Nephron progenitor cell (in vitro differentiated cells): ENCODE results near the gene SLC29A3.

Experiments used
- DNase-seq: peaks from one replicate; pipeline ENCODE4 v3.0.0; 2021
- H3K27ac Mint-ChIP-seq: 2 replicates; pipeline ENCODE4 v1.8.0; 2021; ENCODE audit warnings: mild to moderate bottlenecking, moderate library complexity, mixed read lengths
- H3K27me3 Mint-ChIP-seq: 2 replicates; pipeline ENCODE4 v1.8.0; 2021; ENCODE audit warnings: mild to moderate bottlenecking, low read depth, mixed read lengths; ENCODE audit not compliant: poor library complexity
- H3K36me3 Mint-ChIP-seq: 2 replicates; pipeline ENCODE4 v1.8.0; 2021; ENCODE audit warnings: low read depth, mixed read lengths
- H3K4me1 Mint-ChIP-seq: 2 replicates; pipeline ENCODE4 v1.8.0; 2021; ENCODE audit warnings: mixed read lengths
- H3K4me3 Mint-ChIP-seq: 2 replicates; pipeline ENCODE4 v1.8.0; 2021; ENCODE audit warnings: mild to moderate bottlenecking, moderate library complexity, mixed read lengths
- H3K9me3 Mint-ChIP-seq: 2 replicates; pipeline ENCODE4 v1.8.0; 2021; ENCODE audit warnings: mild to moderate bottlenecking, moderate library complexity, mixed read lengths
- CTCF ChIP-seq: fragments of 200-600 bp; sonication (generic); IDR thresholded peaks from 2 replicates; pipeline ENCODE4 v1.5.0; 2021; ENCODE audit warnings: antibody characterized with exemption

The SLC29A3 gene

GRCh38 chr10:71325267-71325666 lies 6.2 kb downstream of the SLC29A3 start:
- no peak for DNase-seq
- Mint-ChIP-seq H3K9me3 (no peaks in the 10 kb centered on the region), H3K4me3 (no peak overlapping the region), H3K4me1 (peaks cover 12% of the 10 kb centered on the region), H3K27me3 (peaks cover 15% of the 10 kb centered on the region), H3K27ac (no peak overlapping the region), H3K36me3 (peaks cover 14% of the 10 kb centered on the region)
- no peak for TF ChIP-seq CTCF

GRCh38 chr10:71326464-71326881 lies 7.4 kb downstream of the SLC29A3 start:
- DNase-seq: no peak
- Mint-ChIP-seq H3K4me1 (peaks cover 8% of the 10 kb centered on the region), H3K4me3 (no peak overlapping the region), H3K27me3 (peaks cover 11% of the 10 kb centered on the region), H3K36me3 (peaks cover 14% of the 10 kb centered on the region), H3K9me3 (no peaks in the 10 kb centered on the region), H3K27ac (no peak overlapping the region)
- TF ChIP-seq CTCF: no peak

GRCh38 chr10:71330789-71331404 lies 11.8 kb downstream of the SLC29A3 start:
- Mint-ChIP-seq H3K4me1 (peaks cover 47% of the 10 kb centered on the region), H3K36me3 (no peaks in the 10 kb centered on the region), H3K27me3 (peaks cover 3% of the 10 kb centered on the region), H3K4me3 (no peak overlapping the region), H3K9me3 (no peaks in the 10 kb centered on the region), H3K27ac (no peak overlapping the region)
- no peak for TF ChIP-seq CTCF
- no peak for DNase-seq

GRCh38 chr10:71331736-71332135 lies 12.7 kb downstream of the SLC29A3 start:
- H3K27me3 Mint-ChIP-seq: peaks cover 3% of the 10 kb centered on the region
- H3K4me1 Mint-ChIP-seq: peaks cover 53% of the 10 kb centered on the region
- no peaks in the 10 kb centered on the region for H3K9me3 Mint-ChIP-seq
- H3K4me3 Mint-ChIP-seq: no peak overlapping the region
- TF ChIP-seq CTCF: no peak
- no peak overlapping the region for H3K27ac Mint-ChIP-seq
- no peaks in the 10 kb centered on the region for H3K36me3 Mint-ChIP-seq
- no peak for DNase-seq

- Mint-ChIP-seq H3K27me3 (peaks cover 3% of the 10 kb centered on the region), H3K4me1 (peaks cover 54% of the 10 kb centered on the region), H3K9me3 (no peaks in the 10 kb centered on the region), H3K4me3 (no peak overlapping the region), H3K27ac (peak overlapping the region; percentile 22), H3K36me3 (no peaks in the 10 kb centered on the region)
- DNase-seq: no peak
- TF ChIP-seq CTCF: no peak
These were observed 13.4 kb downstream of the SLC29A3 start for GRCh38 chr10:71332466-71332865.

GRCh38 chr10:71333129-71333887 lies 14.2 kb downstream of the SLC29A3 start:
- Mint-ChIP-seq H3K4me1 (peaks cover 62% of the 10 kb centered on the region), H3K9me3 (no peaks in the 10 kb centered on the region), H3K27ac (no peak overlapping the region), H3K27me3 (no peaks in the 10 kb centered on the region), H3K4me3 (no peak overlapping the region), H3K36me3 (no peaks in the 10 kb centered on the region)
- TF ChIP-seq CTCF: no peak
- DNase-seq: no peak
